HG03342 (cell line): Measurements from ENCODE around the gene GNAT1.
"Not testable (repeated sequence)": the region's sequence is repeated elsewhere in the genome, so short reads cannot be mapped to it uniquely, and the experiment has no call there.

Source experiments
- ATAC-seq: cut with Tn5 transposase; IDR thresholded peaks from one replicate; pipeline ENCODE4 v1.9.1; 2021; ENCODE audit warnings: mild to moderate bottlenecking, moderate library complexity; ENCODE audit not compliant: unreplicated experiment

GNAT1 gene

DNA sequence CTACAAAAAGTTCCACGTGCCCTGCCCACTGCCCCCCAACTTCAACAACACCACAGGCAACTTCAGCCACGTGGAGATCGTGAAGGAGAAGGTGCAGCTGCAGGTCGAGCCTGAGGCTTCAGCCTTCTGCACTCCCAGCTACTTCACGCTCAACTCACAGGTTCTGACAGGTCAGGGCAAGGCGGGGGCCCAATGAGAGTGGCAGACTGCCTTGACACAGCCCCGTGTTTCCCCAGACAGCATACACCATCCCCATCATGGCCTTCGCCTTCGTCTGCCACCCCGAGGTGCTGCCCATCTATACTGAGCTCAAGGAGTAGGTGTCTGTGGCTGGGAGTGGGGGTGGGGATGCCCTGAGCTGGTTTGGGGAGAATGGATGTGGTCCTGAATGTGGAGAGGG, 26.3 kb downstream of the GNAT1 start:
- ATAC-seq, result no peak

DNA sequence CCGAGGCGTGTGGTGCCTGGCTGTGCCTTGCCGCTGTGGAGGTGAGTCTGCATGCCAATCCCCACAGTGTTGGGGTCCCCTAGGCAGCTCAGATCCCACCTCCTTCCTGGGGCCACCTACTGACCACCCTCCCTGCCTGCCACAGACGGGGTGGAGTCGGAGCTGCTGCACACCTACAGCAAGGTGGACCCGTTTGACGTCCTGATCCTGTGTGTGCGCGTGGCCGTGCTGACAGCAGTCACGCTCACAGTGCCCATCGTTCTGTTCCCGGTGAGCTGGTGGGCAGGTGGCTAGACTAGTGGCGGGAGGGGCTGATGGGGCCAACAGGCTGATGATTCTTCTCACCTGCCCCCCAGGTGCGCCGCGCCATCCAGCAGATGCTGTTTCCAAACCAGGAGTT, 27.0 kb downstream of the GNAT1 start:
- ATAC-seq, result no peak

DNA sequence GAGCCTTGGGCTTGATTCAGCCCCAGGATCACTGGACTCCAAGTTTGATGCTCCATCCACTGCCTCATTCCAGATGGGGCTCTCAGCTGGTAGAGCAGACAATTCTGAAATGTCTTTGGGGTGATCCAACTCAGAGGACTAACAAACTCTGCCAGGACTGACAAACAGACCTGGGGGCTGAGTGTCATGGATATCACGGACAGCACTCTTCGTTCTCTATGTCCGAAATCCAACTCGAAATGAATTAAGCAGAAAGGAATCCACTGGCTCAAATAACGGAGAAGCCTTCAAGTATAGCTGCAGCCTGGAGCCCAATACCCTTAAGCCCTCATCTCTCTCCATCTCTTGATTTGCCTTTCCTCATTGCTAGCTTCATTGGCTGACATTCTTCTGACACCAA, 27.9 kb downstream of the GNAT1 start:
- ATAC-seq, result no peak

DNA sequence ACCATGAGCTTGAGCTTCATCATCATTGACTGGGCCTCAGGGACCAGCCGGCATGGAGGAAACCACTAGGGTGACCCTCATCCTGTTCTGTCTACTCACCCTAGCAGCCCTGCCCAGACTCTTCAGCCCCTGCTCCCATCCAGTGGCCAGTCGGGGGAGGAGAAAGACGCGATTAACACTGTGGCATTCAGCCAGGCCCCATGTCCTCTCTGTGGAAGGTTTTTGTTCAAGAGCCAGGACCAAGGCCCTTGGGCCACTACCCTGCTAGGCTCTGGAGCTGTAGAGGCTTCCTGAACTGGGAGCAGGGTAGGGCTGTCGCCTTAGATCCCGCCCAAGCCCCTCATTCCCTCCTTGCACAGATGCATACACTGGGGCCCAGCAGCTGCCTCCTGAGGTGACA, 28.7 kb downstream of the GNAT1 start:
- ATAC-seq, result no peak

DNA sequence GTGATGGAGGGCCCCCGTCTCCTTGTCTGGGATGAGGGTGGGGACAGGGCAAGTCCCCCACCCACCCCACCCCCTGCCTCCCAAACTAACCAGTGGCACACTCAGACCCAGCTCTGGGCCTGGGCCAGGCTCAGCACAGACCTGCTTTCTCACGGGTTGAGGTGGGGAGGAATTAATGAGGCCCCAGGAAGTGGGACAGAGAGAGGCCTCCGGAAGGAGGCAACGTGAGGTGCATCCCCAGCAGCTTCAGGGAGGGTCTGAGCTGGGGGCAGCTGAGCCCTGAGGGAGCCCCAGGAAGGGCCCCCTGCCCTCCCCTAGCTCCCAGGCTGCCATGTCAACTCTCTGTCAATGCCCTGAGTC, 29.6 kb downstream of the GNAT1 start:
- ATAC-seq, result no peak

DNA sequence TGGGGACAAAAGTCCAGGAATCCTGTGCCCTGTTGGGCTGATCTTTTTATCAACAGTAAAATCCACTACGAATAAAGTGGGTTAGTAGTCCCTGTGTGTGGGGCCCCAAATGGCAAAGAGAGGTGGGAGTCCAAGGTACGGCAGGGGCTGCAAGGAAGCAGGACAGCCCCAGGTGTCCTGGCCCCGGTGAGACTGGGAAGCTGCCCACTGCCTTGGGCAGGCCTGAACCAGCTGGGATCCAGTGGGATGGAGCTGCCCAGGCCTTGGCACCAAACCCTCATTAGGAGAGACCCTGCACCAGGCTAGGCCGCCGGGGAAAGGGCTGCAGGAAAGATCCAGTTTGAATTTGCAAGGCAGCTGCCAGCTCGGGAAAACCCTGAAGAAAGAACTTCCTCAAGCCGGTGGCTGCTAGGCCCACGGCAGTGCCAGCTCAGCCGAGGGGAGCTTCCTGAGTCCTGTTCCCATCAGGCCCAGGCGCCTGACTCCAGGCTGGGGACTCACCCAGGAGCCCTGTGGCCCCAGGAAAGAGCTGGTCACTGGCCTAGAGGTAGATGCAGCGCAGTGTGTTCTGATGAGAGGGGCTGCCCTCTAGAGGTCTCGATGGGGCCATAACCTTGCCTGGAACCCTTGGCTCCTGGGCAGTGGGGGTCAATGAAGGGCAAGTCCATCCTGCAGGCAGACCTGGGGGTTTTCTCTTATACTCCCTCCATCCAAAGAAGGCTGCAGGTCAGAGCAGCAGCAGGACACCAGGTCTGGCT, 30.2 kb downstream of the GNAT1 start:
- ATAC-seq, result no peak

DNA sequence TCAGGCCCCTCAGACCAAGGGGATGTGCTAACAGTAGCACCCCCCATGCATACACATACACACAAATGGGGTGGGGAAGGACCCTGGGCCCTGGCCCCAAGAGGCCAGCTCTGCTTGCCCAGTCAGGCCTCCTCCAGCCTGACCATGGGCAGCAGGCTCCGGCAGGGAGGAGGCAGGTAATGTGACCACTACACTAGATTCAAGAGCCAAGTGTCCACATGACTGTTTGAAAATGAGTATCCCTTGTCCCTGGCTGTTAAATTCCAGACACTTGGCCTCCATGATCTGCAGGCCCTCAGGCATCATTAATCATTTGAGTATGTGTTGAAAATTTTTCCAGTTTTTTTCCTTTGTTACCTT, 30.7 kb downstream of the GNAT1 start:
- ATAC-seq, result no peak

DNA sequence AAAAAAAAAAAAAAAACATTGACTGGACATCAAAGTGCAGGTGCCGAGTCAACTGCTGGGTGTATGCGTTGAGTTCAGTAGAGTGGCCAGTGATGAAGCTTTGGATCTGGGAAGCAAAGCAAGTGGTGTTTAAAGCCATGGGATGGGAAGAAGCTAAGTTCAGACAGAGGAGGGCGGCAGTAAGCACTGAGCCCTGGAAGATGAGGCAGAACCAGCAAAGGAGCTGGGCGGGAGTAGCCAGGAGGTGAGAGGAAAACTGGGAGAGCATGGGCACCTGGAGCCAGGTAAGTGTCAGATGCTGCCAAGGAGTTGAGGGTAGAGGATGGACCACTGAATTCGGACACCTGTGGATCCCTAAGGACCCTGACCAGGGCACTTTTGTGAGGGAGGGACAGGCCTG, 33.2 kb downstream of the GNAT1 start:
- ATAC-seq, result no peak

DNA sequence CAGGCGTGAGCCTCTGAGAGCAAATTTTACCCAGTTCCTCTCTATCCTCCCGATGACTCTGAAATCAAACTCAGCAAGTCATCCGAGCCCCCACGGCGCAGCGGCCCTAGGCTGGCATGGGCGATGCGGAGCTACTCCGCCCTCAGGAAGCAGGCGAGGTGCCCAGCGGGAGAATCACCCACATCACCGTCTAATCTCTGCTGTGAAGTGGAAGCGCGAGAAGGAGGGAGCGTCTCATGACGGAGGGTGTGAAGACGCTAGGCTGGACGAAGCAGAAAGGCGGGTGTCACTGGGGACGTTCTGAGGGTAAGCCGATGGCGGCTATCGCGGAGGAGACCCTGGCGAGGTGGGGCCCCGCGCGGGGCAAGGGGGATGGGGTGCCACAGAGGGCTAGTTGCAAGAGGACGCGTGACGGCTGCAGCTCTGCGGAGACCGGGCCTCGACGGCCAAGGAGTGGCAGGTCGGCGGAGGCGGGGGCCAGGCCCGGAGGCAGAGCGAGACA, 35.5 kb downstream of the GNAT1 start:
- peak; percentile 3 for ATAC-seq

DNA sequence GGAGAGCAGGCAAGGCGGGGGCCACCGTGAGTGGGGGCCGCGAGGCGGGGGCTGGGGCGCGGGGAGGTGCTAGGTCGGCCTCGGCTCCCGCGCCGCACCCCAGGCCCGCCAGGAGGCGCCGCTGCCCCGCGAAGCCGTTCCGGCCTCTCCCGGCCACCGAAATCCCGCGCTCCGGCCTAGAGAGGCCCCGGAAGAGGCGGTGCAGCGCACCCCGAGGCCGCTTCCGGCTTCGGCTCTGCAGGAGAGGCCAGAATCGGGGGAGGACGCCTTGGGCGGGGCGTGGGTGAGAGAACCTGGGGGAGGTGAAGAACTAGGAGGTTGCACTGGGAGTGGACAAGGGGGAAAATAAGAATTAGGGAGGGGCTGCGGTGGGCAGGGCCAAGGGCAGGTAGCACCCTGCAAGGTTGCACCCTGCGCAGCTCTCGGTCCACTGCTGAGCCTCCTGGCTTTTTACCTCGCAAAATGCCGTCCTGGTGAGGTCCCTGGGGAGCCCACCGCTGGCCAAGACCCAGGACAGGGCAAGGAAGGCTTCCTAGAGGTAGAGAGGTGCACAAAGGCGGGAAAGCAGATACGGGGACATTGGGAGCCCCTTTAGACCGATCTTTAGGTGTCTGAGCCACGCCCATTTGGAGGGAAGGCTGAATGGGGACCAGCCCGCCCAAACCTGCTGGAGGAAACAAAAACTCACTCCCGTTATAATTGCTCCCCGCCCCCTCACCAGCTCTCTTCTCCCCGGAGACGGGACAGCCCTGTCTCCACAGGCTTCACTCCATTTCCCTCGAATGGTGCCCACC, 36.2 kb downstream of the GNAT1 start:
- ATAC-seq, result peak; percentile 88

DNA sequence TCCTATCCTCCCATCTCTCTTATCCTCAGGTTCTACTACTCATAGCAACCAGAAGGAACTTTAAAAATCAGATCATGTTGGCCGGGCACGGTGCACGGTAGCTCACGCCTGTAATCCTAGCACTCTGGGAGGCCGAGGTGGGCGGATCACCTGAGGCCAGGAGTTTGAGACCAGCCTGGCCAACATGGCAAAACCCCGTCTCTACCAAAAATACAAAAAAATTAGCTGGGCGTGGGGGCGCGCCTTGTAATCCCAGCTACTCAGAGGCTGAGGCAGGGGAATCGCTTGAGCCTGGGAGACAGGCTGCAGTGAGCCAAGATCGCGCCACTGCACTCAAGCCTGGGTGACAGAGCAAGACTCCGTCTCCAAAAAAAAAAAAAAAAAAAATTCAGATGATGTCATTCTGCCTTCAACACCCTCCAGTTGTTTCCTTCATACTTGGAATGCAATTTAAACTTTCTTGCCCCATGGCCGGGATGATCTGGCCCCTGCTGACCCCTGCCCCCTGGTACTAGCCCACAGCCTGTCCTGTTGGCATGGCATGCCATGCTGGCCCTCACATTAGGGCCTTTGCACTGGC, 36.9 kb downstream of the GNAT1 start:
- ATAC-seq, result not testable (repeated sequence)

DNA sequence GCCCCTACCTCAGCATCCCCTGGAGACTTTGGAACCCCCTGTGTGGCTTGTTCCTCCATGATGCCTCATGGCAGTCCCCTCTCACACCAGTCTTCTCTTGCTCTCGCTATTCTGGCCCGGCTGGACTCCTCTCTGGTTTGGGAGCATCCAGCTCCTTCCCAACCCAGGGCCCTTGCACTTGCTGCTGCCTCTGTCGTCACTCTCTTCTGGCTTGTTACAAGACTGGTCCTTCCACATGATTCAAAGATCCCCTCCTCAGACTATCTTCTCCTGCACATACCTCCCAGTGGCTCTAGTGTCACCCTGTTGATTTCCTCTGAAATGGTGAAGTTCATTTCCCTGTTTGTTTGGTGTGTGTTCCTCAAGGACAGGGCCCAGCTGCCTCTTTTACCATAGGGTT, 38.1 kb downstream of the GNAT1 start:
- no peak for ATAC-seq

DNA sequence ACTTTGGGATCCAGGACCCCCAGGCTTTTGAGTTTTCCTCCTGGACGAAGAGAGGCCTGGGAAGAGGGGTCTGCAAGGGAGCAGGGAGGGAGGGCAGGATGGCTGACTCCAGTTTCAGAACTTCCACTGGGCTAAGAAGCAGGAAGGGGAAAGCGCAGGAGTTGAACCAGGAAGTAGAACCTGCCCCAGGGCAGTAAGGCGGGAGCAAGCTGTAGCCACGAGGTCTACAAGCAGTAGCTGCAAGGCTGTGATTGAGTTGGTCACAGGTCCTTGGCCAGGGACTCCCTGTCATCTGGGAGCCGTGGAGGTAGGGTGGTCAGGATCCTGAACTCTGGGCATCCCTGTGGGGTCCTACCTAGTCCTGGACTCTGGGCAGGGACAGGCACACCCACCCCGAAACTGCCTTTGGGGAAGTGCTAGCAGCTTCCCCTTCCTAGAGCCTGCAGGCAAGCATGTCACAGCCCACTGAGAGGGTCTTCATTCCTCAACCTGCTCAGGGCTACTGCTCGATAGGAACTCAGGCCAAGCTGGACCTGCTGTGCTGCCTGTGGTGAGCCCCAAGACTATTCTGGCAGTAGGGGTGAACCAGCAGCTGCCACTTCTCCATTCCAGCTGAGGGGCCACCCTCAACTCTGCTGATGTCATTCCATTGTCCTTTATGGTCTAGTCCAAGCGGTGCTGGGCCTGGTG, 38.8 kb downstream of the GNAT1 start:
- no peak for ATAC-seq

DNA sequence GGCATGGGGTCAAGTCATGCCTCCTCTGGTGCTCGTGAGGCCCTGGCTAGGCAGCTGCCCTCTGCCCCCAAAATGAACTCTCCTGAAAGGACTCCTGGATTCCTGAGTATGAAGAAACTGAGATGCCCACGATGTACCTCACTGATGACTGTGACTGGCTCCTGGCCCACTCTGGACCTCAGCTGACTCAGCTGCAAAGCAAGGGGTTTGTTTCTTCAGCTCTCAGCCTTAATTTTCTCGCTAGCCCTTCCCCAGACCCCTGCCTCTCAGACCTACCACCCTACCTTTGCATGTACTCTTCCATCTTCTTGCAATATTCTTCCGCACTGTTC, 39.4 kb downstream of the GNAT1 start:
- ATAC-seq, result no peak

DNA sequence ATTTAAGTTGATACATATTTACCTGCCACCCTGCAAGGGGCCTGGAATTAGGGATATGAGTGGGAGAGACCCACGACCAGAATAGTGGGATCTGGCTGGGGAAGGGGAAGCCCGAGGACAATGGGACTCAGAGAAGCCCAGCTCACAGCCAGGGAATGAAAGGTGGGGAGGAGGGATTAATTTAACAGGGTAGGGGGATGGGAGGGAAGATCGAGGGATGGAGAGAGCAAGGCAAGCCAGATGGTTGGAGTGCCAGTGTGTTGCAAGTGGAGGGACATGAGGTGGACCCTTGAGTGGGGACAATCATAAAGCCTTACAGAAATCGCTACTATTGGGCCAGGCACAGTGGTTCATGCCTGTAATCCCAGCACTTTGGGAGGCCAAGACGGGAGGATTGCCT, 40.2 kb downstream of the GNAT1 start:
- ATAC-seq, result no peak

DNA sequence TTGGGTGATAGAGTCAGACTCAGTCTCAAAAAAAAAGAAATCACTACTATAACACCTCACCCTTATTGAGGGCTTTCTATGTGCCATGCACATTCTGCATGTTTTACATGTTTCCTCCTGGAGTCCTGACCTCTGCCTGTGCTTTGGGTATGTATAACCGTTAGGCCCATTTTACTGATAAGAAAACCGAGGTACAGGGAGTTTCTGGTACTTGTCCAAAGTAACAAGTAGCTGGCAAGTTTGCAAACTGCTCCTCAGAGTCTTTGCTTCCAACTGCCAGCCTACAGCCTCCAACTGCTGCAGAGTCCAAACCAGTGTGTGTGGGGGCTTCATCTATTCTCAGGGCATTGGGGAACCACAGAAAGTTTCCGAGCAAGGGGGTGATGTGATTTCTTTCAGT, 40.9 kb downstream of the GNAT1 start:
- no peak for ATAC-seq

DNA sequence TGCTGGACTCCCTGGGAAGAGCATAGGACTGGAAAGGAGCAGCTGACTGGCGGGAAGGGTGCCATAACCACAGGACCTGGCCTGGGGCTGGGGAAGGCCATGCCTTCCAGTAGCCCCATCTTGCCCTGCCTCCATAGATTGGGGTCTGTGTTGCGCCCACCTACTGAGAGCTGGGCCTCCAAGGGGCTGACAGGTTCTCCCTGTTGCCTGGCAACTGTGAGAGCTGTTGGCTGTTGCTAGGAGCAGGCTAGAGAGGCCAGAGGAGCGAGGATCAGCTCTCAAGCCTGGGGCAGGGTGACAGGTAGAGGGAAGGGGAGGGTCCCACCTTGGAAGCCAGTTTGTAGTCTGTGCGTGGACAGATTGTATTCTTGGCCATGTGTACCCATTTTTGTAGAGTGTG, 41.8 kb downstream of the GNAT1 start:
- ATAC-seq, result no peak

DNA sequence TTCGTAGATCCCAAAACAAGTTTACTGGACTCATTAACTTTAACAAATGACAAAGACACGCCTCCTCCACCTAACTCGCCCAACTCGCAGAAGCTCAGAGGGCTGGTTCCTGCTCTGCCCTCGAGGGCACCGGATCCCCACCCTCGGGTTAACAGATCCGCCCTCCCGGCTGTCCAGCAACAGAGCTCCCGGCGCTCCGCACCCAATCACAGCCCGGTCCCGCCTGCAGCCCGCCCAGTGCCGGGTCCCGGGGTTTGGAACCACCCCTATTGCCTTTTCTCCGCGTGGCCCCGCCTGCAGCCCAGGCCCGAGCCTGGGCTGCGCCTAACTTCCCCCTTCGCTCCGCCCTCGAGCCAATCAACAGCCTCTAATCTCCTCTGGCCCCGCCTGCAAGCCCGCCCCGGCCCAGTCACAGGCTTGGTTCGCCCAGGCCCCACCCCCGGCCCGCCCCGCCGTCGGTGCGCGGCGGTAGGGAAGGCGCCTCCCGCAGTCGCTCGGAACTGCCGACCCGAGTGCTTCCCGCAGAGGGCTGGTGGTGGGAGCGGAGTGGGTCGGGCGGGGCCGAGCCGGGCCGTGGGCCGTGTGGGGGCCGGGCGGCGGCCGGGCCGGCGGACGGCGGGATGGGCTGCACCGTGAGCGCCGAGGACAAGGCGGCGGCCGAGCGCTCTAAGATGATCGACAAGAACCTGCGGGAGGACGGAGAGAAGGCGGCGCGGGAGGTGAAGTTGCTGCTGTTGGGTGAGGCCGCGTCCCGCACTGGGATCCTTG, 44.5 kb downstream of the GNAT1 start, which contains the start of gene GNAI2:
TSS of gene GNAI2 (plus strand) at position 489 of the 768 bp plus-strand sequence. CDS start at position 621, 132 bp downstream.
- ATAC-seq, result peak; percentile 91

DNA sequence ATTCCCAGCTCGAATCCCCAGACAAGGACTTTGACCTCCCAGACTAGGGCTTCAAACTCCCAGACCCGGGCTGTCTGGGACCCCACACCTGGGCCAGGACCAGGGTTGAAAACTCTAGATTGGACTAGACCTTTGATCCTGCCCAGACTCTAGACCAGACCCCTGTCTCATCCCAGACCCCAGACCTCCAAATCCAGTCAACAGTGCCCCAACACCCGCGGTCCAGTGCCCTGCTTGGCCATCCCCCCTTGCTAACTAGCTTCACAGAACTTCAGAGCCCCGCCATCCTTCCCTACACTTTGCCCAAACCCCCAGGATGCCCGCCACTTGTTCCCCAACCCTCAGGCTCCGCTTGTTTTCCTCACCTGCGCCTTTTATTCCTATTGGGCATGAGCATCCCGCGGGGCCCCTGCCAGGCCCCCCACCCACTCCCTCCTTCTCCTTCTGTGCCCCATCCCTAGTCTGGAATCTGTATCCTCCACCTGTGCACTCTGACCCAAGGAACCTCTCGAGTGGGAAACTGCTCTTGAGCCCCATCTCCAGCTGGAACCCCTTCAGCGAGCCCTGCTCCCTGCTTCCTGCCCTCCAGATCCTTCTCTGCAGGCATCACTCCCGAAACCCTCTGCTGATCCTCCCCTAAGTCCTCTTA, 45.2 kb downstream of the GNAT1 start:
- ATAC-seq, result no peak

DNA sequence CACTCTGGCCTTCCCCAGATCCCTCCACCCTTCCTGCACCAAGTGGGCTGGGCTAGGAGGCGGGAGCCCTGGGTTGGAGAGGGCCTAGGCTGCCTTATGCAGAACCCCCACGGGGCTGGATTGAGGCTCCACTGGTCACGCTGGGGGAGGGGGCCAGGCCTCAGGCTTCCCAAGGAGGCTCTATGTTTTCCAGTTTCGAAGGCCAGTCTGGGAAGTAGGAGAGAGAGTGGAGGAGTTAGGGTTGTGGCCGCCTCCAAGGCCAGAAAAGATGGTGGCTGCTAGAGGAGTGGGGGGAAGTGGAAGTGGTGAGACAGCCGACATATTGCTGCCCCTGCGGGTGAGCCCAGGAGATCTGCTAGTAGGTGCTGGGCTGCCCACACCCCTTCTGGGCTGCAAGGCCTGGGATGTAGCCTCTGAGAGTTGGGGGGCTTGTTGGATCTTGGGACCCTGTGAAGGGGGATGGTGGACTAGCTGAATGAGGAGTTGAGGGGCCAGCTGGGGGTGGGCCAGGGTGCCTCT, 45.8 kb downstream of the GNAT1 start:
- no peak for ATAC-seq
